Epithelial cell of prostate (primary cell): ENCODE measurements around the gene ARHGAP8.
"Not testable (repeated sequence)": the region's sequence is repeated elsewhere in the genome, so short reads cannot be mapped to it uniquely, and the experiment has no call there.

ENCODE experiments used
- DNase-seq: peaks from one replicate; pipeline ENCODE4 v3.0.0-alpha.2; 2011; ENCODE audit warnings: low read depth, low spot score
- H3K27ac ChIP-seq: fragments of 450-650 bp; 2 replicates; pipeline ENCODE4 v1.5.1; 2017; ENCODE audit warnings: mild to moderate bottlenecking

Gene ARHGAP8

GRCh38 chr22:44795701-44796630 is 43.6 kb downstream of the ARHGAP8 start:
- H3K27ac ChIP-seq: no peak overlapping the region
- DNase-seq: no peak

DNA sequence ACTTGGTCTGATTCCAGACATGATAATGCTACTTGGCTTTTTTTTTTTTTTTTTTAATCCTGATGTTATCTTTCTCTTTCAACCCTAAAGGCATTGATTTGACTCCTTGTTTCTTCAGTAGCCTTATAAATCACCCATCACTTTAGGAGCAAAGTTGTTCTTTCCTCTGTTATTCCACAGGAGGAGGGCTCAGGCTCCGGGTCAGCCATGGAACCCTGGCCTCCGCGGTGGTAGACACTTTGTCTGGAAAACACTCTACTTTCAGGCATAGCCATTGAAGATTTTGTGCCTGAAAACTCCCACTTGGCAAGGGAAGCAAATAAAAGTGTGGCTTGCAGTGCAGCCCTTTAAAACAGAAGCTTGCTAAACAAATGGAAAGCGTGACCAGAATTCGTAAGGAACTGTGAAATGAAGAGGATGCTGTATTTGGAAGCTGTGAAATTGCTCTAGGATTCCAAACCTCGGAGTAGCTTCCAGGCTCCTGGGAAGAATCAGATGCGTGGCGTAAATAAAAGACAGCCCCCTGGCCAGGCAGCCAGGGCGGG is 44.9 kb downstream of the ARHGAP8 start:
- DNase-seq: no peak
- no peak overlapping the region for H3K27ac ChIP-seq

- no peak for DNase-seq
- no peak overlapping the region for H3K27ac ChIP-seq
Observed at GRCh38 chr22:44799077-44799945, 46.9 kb downstream of the ARHGAP8 start.

- not testable (repeated sequence) for DNase-seq, H3K27ac ChIP-seq
Observed at GRCh38 chr22:44799946-44800634, 47.7 kb downstream of the ARHGAP8 start.

GRCh38 chr22:44801476-44801875 is 49.1 kb downstream of the ARHGAP8 start:
- no peak overlapping the region for H3K27ac ChIP-seq
- no peak for DNase-seq

GRCh38 chr22:44802071-44802700 is 49.8 kb downstream of the ARHGAP8 start:
- H3K27ac ChIP-seq: no peak overlapping the region
- DNase-seq: no peak

DNA sequence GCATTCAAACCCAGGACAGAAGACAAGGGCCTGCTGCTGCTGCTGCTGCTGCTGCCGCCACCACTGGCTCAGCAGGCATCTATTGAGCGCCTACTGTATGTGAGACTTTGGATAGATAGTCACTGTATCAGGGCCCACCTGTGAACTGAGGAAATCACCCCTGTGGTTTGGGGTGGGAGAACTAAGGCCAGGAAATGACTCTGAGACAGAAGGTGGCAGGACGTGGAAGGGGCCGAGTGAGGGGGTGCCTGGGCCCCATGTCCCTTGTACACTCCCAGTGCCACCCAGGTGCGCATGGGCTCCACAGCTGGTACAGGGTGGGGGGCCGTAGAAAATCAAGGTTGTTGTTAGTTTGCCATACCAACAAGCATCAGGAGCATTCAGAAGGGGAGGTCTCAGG is 50.6 kb downstream of the ARHGAP8 start:
- H3K27ac ChIP-seq: no peak overlapping the region
- no peak for DNase-seq

- H3K27ac ChIP-seq: no peak overlapping the region
- no peak for DNase-seq
Observed at GRCh38 chr22:44804327-44804726, 52.0 kb downstream of the ARHGAP8 start.

DNA sequence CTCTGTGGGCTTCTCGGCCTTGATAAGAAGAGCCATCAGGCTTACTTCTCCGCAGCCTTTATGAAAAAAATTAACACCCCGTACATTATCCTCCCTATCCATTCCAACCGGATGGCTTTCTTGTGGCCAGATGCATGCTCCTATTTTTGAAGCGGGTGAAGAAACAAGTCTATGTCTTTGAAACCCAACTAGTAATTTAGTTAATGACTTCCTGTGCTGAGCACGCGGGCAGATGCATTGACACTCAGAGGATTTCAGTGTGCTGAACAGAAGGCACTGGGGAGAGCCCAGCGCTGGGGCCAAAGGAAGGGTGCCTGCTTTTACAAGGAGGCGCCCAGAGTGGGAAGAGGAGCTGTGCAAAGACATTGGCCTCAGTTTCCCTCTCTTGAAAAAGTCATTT is 53.3 kb downstream of the ARHGAP8 start:
- DNase-seq: no peak
- no peak overlapping the region for H3K27ac ChIP-seq

GRCh38 chr22:44807232-44807631 is 54.9 kb downstream of the ARHGAP8 start:
- H3K27ac ChIP-seq: no peak overlapping the region
- no peak for DNase-seq

DNA sequence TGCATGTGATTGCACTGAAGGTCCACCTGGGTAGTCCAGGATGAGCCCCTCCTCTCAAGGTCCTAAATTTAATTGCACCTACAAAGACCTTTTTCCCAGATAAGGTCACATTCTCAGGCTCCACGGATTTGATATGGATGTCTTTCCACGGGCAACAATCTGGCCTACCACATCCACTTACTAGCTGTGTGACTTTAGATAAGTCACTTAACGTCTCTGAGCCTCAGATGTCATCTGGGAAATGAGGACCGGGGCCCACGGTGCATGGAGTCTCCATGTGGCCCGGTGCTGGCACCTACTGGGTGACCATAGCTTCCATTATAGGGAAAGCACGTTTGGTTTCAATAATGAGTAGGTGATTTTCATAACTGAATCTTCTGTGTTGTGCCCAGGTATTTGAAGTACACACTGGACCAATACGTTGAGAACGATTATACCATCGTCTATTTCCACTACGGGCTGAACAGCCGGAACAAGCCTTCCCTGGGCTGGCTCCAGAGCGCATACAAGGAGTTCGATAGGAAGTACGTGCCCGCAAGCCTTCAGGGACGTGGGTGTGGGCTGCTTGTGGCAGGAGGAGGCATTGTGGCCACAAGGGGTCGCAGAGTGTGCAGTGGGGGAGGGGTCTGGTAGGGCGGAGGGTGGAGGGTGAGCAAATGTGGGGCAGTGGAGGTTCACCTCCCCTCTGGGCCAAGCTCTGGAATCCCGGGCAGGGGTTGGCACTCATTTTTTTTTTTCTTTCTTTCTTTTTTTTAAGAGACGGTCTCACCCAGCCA is 55.7 kb downstream of the ARHGAP8 start:
- DNase-seq: no peak
- H3K27ac ChIP-seq: no peak overlapping the region

DNA sequence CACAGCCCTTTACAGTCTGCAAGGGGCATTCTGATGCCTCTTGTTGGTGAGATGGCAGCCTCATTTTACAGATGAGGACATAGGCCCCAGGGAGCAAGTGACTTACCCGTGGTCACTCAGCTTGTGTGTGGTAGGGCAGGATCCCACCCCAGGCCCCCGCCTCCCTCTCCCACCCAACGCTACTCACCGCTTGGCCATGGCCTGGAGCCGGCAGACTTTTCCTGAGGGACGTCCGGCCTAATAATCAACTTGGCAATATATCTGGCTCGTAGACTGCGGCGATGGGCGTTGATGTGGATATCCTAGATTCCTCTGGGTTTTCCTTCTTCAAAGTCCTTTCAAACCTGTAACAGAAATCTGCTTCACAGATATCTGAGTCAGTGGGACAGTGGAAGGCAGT is 57.1 kb downstream of the ARHGAP8 start:
- no peak overlapping the region for H3K27ac ChIP-seq
- no peak for DNase-seq

DNA sequence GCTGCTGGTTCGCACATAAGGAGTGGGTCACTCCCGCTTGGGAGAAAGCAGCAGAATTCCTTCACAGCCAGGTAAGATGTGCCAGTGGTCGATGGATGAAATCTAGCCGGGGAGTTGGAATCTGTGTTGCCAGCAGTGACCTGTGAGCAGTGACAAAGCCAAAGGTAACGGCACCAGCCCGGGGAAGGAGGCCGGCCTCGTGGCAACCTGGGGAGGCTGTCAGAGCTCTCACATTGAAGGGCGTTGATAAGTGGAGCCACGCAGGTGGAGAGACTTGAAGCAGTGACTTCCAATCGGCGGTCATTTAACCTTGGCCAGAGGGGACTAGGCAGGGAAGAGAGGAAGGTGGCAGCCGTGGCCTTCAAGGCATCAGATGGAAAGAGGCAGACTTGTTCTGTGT is 58.8 kb downstream of the ARHGAP8 start:
- no peak overlapping the region for H3K27ac ChIP-seq
- no peak for DNase-seq

GRCh38 chr22:44813416-44813815 is 61.0 kb downstream of the ARHGAP8 start:
- H3K27ac ChIP-seq: no peak overlapping the region
- DNase-seq: no peak

- H3K27ac ChIP-seq: no peak overlapping the region
- no peak for DNase-seq
Observed at GRCh38 chr22:44814266-44815098, 62.1 kb downstream of the ARHGAP8 start.

GRCh38 chr22:44815099-44816070 is 63.0 kb downstream of the ARHGAP8 start:
- no peak overlapping the region for H3K27ac ChIP-seq
- no peak for DNase-seq

DNA sequence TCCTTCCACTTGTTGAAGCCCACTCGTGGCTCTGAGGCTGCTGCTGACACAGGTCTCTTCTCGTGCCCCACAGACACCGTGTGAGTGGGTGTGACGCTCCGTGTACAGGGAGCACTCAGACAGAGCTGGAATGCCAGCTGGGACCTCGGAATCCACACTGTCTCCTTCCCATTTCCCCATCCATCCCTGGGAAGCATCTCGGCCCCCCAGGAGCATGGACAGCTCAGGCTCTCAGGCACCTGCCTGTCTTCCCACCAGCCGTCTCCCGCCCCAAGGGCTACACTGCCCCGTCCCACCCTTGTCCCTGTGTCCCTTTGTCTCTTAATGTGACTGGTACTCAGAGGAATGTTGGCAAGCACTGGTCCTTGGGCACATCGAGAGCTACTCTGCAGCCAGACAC is 63.8 kb downstream of the ARHGAP8 start:
- DNase-seq: no peak
- H3K27ac ChIP-seq: no peak overlapping the region
